Transverse colon (tissue), 4 donors: ENCODE results near the gene ZGLP1. TPM values are rescaled to one million over a fixed set of nuclear protein-coding genes. Genes with fewer than 3 reads are reported as not detected.

Experiments used
- DNase-seq: peaks from one replicate; pipeline ENCODE4 v3.0.0-alpha.2; 2019
- H3K27ac ChIP-seq, 4 donors: fragments of 200-600 bp; sonication (generic); 2 replicates each; pipeline ENCODE4 v1.5.1; 2016 to 2018; ENCODE audit warnings: inconsistent platforms in 4 of 4
- H3K27me3 ChIP-seq: fragments of 200-600 bp; sonication (generic); 2 replicates; pipeline ENCODE4 v1.5.1; 2017; ENCODE audit warnings: inconsistent platforms
- H3K36me3 ChIP-seq, 4 donors: fragments of 200-600 bp; sonication (generic); 2 replicates each; pipeline ENCODE4 v1.5.1; 2017 to 2019; ENCODE audit warnings: inconsistent platforms in 4 of 4
- H3K4me1 ChIP-seq, 4 donors: fragments of 200-600 bp; sonication (generic); 2 replicates each; pipeline ENCODE4 v1.5.1; 2017 to 2020; ENCODE audit warnings: inconsistent platforms in 4 of 4
- H3K4me3 ChIP-seq, 4 donors: fragments of 200-600 bp; sonication (generic); 1 replicate in 1 of 4; 2 replicates in 3 of 4; pipeline versions ENCODE4 v1.5.1 to v1.6.1; 2017 to 2019; ENCODE audit warnings: inconsistent platforms in 4 of 4
- H3K9me3 ChIP-seq, 2 donors: fragments of 200-600 bp; sonication (generic); 2 replicates each; pipeline ENCODE4 v1.5.1; 2017 to 2019; ENCODE audit warnings: inconsistent platforms in 2 of 2
- CTCF ChIP-seq, 5 experiments: fragments of 200-600 bp in 3 of 5; fragments of 450-650 bp in 2 of 5; sonication (generic) in 3 of 5; IDR thresholded peaks; 1 replicate in 2 of 5; 2 replicates in 3 of 5; pipeline ENCODE4 v1.5.1; 2016 to 2017; ENCODE audit warnings: antibody characterized with exemption in 5 of 5, inconsistent platforms in 3 of 5, mild to moderate bottlenecking in 2 of 5, moderate library complexity in 1 of 5
- EP300 ChIP-seq: sonication (generic); formaldehyde crosslinking; IDR thresholded peaks from one replicate; pipeline ENCODE4 v1.6.1; 2017; ENCODE audit warnings: antibody characterized with exemption, low read depth
- POLR2A ChIP-seq: fragments of 450-650 bp; IDR thresholded peaks from one replicate; pipeline ENCODE4 v1.6.1; 2016; ENCODE audit warnings: antibody characterized with exemption, mild to moderate bottlenecking, moderate library complexity
- POLR2AphosphoS5 ChIP-seq, 3 donors: sonication (generic); formaldehyde crosslinking; IDR thresholded peaks; one replicate each; pipeline ENCODE4 v1.6.1; 2016; ENCODE audit warnings: antibody characterized with exemption in 3 of 3
- WGBS, 2 donors: methylation state at CpG; one replicate each; pipeline ENCODE4 v1.1.5; 2018; ENCODE audit warnings: low coverage in 1 of 2; 5-methylcytosine and 5-hydroxymethylcytosine counted together
- in situ Hi-C, 4 donors: fragments of 200-750 bp; cut with MboI; loops; one replicate each; pipeline versions ENCODE4 v1.15.0 to v1.15.1; 2017; ENCODE audit warnings: low sequenced_read_pairs in 3 of 4, low pct_ligation_motif_present in 1 of 4, low pct_unique_long_range_greater_than_20kb in 1 of 4
- intact Hi-C: fragments of 100-400 bp; cut with DNase I; formaldehyde crosslinking; loops from one replicate; pipeline ENCODE4 v1.15.1; 2023; ENCODE audit warnings: low total_unique reads
- total RNA-seq, 4 donors: library from RNA; depleted of rRNA; stranded (reverse); fragments of >200 nt; gene quantifications; one replicate each; pipeline ENCODE4 v1.1.0, GENCODE V29; 2016

Gene ZGLP1
- total RNA-seq, 4 donors from 2014 or later = 1.9 to 8.2 (median 3.8) TPM

- intact Hi-C loops = no loop called here
- Histone ChIP-seq H3K36me3 (no peaks in the 10 kb centered on the region), H3K27ac (no peak overlapping the region), H3K27me3 (peaks cover 9% of the 10 kb centered on the region), H3K4me1 (no peaks in the 10 kb centered on the region), H3K9me3 (no peaks in the 10 kb centered on the region), H3K4me3 (no peak overlapping the region)
- WGBS, 2 donors = 85 to 89% methylated on average over 1 to 5 of the region's 5 CpGs
- TF ChIP-seq EP300 = no peak
- no peak for TF ChIP-seq POLR2A
- no peak for TF ChIP-seq CTCF (IDR thresholded peaks at IDR 0.05)
- no peak for TF ChIP-seq POLR2AphosphoS5 (IDR thresholded peaks at IDR 0.05)
- no peak for DNase-seq
- in situ Hi-C loops = no loop called here
These were observed 3.3 kb downstream of the ZGLP1 start for GRCh38 chr19:10306327-10306726.

GRCh38 chr19:10305139-10305806 lies 4.3 kb downstream of the ZGLP1 start:
- Histone ChIP-seq H3K36me3 (no peaks in the 10 kb centered on the region), H3K27me3 (peaks cover 13% of the 10 kb centered on the region), H3K9me3 (no peaks in the 10 kb centered on the region), H3K4me1 (peaks cover 0 to under 1% (median 0%) of the 10 kb centered on the region in 4 donors), H3K4me3 (no peak overlapping the region), H3K27ac (no peak overlapping the region)
- peak; percentile 27 for DNase-seq
- intact Hi-C loops = no loop called here
- no peak for TF ChIP-seq POLR2AphosphoS5 (IDR thresholded peaks at IDR 0.05)
- no peak for TF ChIP-seq CTCF (IDR thresholded peaks at IDR 0.05)
- no peak for TF ChIP-seq EP300
- TF ChIP-seq POLR2A = no peak
- WGBS, 2 donors = 83% methylated on average over 17 of the region's 17 CpGs; no CpG with 5 or more reads in 1 of the 2 donors
- in situ Hi-C loops = no loop called here

- Histone ChIP-seq H3K36me3 (no peaks in the 10 kb centered on the region), H3K9me3 (no peaks in the 10 kb centered on the region), H3K27me3 (peaks cover 62% of the 10 kb centered on the region), H3K4me1 (peaks cover 10 to 19% (median 16%) of the 10 kb centered on the region in 4 donors), H3K4me3 (no peak overlapping the region), H3K27ac (no peak overlapping the region)
- in situ Hi-C loops (no loop called here), intact Hi-C loops (no loop called here)
- TF ChIP-seq CTCF (IDR thresholded peaks at IDR 0.05) = no peak
- no peak for TF ChIP-seq POLR2A
- no peak for TF ChIP-seq EP300
- TF ChIP-seq POLR2AphosphoS5 (IDR thresholded peaks at IDR 0.05) = no peak
- no peak for DNase-seq
- WGBS, 2 donors = 47% methylated on average over 14 of the region's 14 CpGs; no CpG with 5 or more reads in 1 of the 2 donors
These were observed 9.8 kb downstream of the ZGLP1 start for GRCh38 chr19:10299545-10300458.
